Keratinocyte (primary cell): Measurements from ENCODE around the gene SLC1A3. TPM values are rescaled to one million over a fixed set of nuclear protein-coding genes. Genes with fewer than 3 reads are reported as not detected.

Experiments
- DNase-seq: peaks from one replicate; pipeline ENCODE4 v3.0.0-alpha.2; 2011; ENCODE audit warnings: low read depth, missing footprints, low spot score
- FAIRE-seq: peaks from 2 replicates; lab custom pipeline; 2011; peaks lifted over from hg19 to GRCh38; lab: Jason Lieb, UNC
- H2AFZ ChIP-seq: 2 replicates; pipeline ENCODE4 v1.6.0; 2012; ENCODE audit warnings: low read length, control low read depth, inconsistent platforms; ENCODE audit not compliant: control insufficient read depth
- H3K27ac ChIP-seq: 2 replicates; pipeline ENCODE4 v1.5.1; 2011; ENCODE audit warnings: low read length; ENCODE audit not compliant: control insufficient read depth, insufficient read depth
- H3K27me3 ChIP-seq: 3 replicates; pipeline ENCODE4 v1.6.0; 2011; ENCODE audit warnings: low read length; ENCODE audit not compliant: control insufficient read depth, insufficient read depth; ENCODE audit errors: extremely low read depth
- H3K36me3 ChIP-seq, 2 experiments: 2 replicates in 1 of 2; 3 replicates in 1 of 2; pipeline ENCODE4 v1.5.1; 2011; ENCODE audit warnings: low read length in 2 of 2, mild to moderate bottlenecking in 1 of 2; ENCODE audit not compliant: control insufficient read depth in 2 of 2, insufficient read depth in 2 of 2; ENCODE audit errors: extremely low read depth in 1 of 2
- H3K4me1 ChIP-seq: 3 replicates; pipeline ENCODE4 v1.5.1; 2011; ENCODE audit warnings: low read length; ENCODE audit not compliant: control insufficient read depth, insufficient read depth; ENCODE audit errors: extremely low read depth
- H3K4me2 ChIP-seq: 3 replicates; pipeline ENCODE4 v1.6.0; 2011; ENCODE audit warnings: low read depth, low read length; ENCODE audit not compliant: control insufficient read depth, insufficient read depth; ENCODE audit errors: extremely low read depth
- H3K4me3 ChIP-seq, 3 experiments: fragments of 200-600 bp in 1 of 3; sonication (generic) in 1 of 3; 2 replicates in 2 of 3; 3 replicates in 1 of 3; pipeline ENCODE4 v1.5.1; 2011 to 2016; ENCODE audit warnings: low read length in 3 of 3, mild to moderate bottlenecking in 3 of 3, control low read depth in 2 of 3, inconsistent platforms in 1 of 3, low read depth in 1 of 3, mixed read lengths in 1 of 3, mixed run types in 1 of 3, moderate library complexity in 1 of 3; ENCODE audit not compliant: control insufficient read depth in 2 of 3, insufficient read depth in 2 of 3; ENCODE audit errors: extremely low read depth in 1 of 3
- H3K79me2 ChIP-seq: 2 replicates; pipeline ENCODE4 v1.6.0; 2012; ENCODE audit warnings: low read length; ENCODE audit not compliant: control insufficient read depth, insufficient read depth
- H3K9ac ChIP-seq: 3 replicates; pipeline ENCODE4 v1.6.0; 2011; ENCODE audit warnings: low read length; ENCODE audit not compliant: control insufficient read depth, insufficient read depth; ENCODE audit errors: extremely low read depth
- H3K9me1 ChIP-seq: 3 replicates; pipeline ENCODE4 v1.6.0; 2011; ENCODE audit warnings: low read length; ENCODE audit not compliant: control insufficient read depth, insufficient read depth; ENCODE audit errors: extremely low read depth
- H3K9me3 ChIP-seq: 2 replicates; pipeline ENCODE4 v1.5.1; 2012; ENCODE audit warnings: low read depth, low read length; ENCODE audit not compliant: control insufficient read depth
- H4K20me1 ChIP-seq: 3 replicates; pipeline ENCODE4 v1.6.0; 2011; ENCODE audit warnings: low read length; ENCODE audit not compliant: control insufficient read depth, insufficient read depth; ENCODE audit errors: extremely low read depth
- CTCF ChIP-seq, 3 experiments: IDR thresholded peaks in 1 of 3; conservative IDR thresholded peaks in 1 of 3; optimal IDR thresholded peaks in 1 of 3; 2 replicates in 2 of 3; 3 replicates in 1 of 3; pipeline versions ENCODE3 to v1.5.1; 2011; ENCODE audit warnings: low read length in 3 of 3, mild to moderate bottlenecking in 3 of 3, moderate library complexity in 2 of 3, control low read depth in 1 of 3, inconsistent platforms in 1 of 3; ENCODE audit not compliant: insufficient read depth in 2 of 3; ENCODE audit errors: extremely low read depth in 1 of 3
- EZH2 ChIP-seq: IDR thresholded peaks from one replicate; pipeline ENCODE4 v1.6.1; 2012; ENCODE audit warnings: inconsistent platforms, mild to moderate bottlenecking, low read length, moderate library complexity
- dilution Hi-C: fragments of 300-500 bp; cut with MboI; formaldehyde crosslinking; loops from one replicate; pipeline ENCODE4 v1.7.0; 2020; ENCODE audit warnings: low sequenced_read_pairs; ENCODE audit not compliant: extremely low pct_ligation_motif_present
- polyA plus RNA-seq, 5 experiments: library from polyadenylated mRNA; depleted of rRNA in 3 of 5; stranded (reverse) in 3 of 5; stranded (forward) in 1 of 5; unstranded in 1 of 5; fragments of >200 nt; gene quantifications; 1 replicate in 1 of 5; 2 replicates in 3 of 5; 3 replicates in 1 of 5; pipeline versions ENCODE4 v1.2.1 to v1.2.3, GENCODE V29; 2011 to 2012; ENCODE audit warnings: missing spikeins in 2 of 5, low read depth in 1 of 5, low replicate concordance in 1 of 5

Gene SLC1A3
- polyA plus RNA-seq, 1 donor (not counting 4 experiments of a cell fraction or from before 2014, with no cell fraction given): 22.2 TPM

GRCh38 chr5:36637101-36637500 is 30.7 kb downstream of the SLC1A3 start:
- H3K4me2 ChIP-seq: no peak overlapping the region
- no peak overlapping the region for H2AFZ ChIP-seq
- no peaks in the 10 kb centered on the region for H3K9me3 ChIP-seq
- dilution Hi-C loops: no loop called here
- H3K9ac ChIP-seq: no peak overlapping the region
- H3K4me3 ChIP-seq: no peak overlapping the region
- peaks cover 13% of the 10 kb centered on the region for H3K4me1 ChIP-seq
- FAIRE-seq: no peak
- H4K20me1 ChIP-seq: no peaks in the 10 kb centered on the region
- DNase-seq: no peak
- H3K27me3 ChIP-seq: no peaks in the 10 kb centered on the region
- H3K9me1 ChIP-seq: no peaks in the 10 kb centered on the region
- peaks cover 0 to 4% of the 10 kb centered on the region in 2 experiments for H3K36me3 ChIP-seq
- TF ChIP-seq CTCF (optimal IDR thresholded peaks at IDR 0.05 in 1 of 3, IDR thresholded peaks at IDR 0.05 in 1 of 3, conservative IDR thresholded peaks at IDR 0.05 in 1 of 3; ENCODE audit: extremely low read depth in 1 of 3, insufficient read depth in 2 of 3, low read length in 3 of 3) (no peak), EZH2 (no peak)
- H3K27ac ChIP-seq: no peak overlapping the region
- H3K79me2 ChIP-seq: no peaks in the 10 kb centered on the region

- Histone ChIP-seq H3K27me3 (no peaks in the 10 kb centered on the region), H4K20me1 (no peaks in the 10 kb centered on the region), H3K9ac (no peak overlapping the region), H3K27ac (no peak overlapping the region), H3K4me2 (no peak overlapping the region), H2AFZ (no peak overlapping the region), H3K9me3 (no peaks in the 10 kb centered on the region), H3K4me3 (no peak overlapping the region), H3K9me1 (no peaks in the 10 kb centered on the region), H3K36me3 (peaks cover 0 to 2% of the 10 kb centered on the region in 2 experiments), H3K79me2 (no peaks in the 10 kb centered on the region), H3K4me1 (peaks cover 13% of the 10 kb centered on the region)
- DNase-seq: no peak
- no peak for FAIRE-seq
- dilution Hi-C loops: no loop called here
- TF ChIP-seq EZH2 (no peak), CTCF (optimal IDR thresholded peaks at IDR 0.05 in 1 of 3, IDR thresholded peaks at IDR 0.05 in 1 of 3, conservative IDR thresholded peaks at IDR 0.05 in 1 of 3; ENCODE audit: extremely low read depth in 1 of 3, insufficient read depth in 2 of 3, low read length in 3 of 3) (no peak)
Measured at GRCh38 chr5:36637516-36637915, 31.1 kb downstream of the SLC1A3 start.
